ENCODE measurements around the gene LY6G6C. TPM values are rescaled to one million over a fixed set of nuclear protein-coding genes. Genes with fewer than 3 reads are reported as not detected.

The LY6G6C gene
- total and polyA plus RNA-seq, 2 of the 13 experiments (the other 11 are each of a cell fraction or from before 2014, with no cell fraction given), result 0.15 TPM; not detected in 1

DNA sequence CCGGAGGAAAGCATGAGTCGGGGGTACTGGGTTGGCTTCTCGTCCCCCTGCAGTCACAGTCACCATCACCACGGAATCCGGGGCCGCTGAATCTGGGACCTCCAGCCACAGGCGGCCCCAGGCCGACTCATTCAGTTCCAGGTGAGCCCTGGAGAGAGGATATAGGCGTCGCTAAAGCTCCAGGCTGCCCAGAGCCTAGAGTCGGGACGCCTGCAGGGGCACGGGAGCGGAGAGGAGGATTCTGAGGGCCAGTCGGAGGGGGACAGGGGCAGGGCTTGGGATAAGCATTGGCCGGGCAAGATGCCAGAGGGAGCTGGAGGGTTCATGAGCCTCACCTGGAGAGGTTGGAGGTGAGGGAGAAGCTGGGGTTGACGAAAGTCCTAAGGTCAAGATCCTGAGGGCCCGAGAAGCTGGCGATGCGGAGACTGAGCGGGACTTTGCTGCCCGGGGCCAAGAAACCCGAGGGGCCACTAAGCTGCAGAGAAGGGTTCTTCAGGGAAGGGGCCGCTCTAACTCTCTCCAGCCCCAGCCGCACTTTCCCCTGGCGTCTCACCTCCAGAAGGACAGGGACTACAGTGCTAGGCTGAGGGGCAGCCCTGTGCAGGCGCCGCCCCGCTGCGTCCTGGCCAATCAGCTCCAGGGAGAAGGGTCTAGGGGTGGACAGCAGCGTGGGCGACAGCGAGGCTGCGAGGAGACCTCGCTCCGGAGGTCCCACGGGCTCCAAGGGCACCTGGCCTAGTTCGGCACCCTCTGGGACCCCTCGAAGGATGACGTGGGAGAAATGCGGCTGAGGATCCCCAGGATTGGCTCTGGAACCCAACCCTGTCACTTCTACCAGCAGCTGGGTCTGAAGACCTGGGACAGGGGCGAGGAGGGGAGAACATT, 44.6 kb upstream of the LY6G6C start (continued):
- TF ChIP-seq, protein P1, sequence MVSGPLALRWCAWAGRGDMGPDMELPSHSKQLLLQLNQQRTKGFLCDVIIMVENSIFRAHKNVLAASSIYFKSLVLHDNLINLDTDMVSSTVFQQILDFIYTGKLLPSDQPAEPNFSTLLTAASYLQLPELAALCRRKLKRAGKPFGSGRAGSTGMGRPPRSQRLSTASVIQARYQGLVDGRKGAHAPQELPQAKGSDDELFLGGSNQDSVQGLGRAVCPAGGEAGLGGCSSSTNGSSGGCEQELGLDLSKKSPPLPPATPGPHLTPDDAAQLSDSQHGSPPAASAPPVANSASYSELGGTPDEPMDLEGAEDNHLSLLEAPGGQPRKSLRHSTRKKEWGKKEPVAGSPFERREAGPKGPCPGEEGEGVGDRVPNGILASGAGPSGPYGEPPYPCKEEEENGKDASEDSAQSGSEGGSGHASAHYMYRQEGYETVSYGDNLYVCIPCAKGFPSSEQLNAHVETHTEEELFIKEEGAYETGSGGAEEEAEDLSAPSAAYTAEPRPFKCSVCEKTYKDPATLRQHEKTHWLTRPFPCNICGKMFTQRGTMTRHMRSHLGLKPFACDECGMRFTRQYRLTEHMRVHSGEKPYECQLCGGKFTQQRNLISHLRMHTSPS (CRISPR knock-in tag; IDR thresholded peaks at IDR 0.05; ENCODE audit: low read depth), result peak; percentile 72
- TF ChIP-seq AHR (CRISPR knock-in tag; IDR thresholded peaks at IDR 0.05) (0 out of 2 replicates have a peak, but pooled peaks have one; percentile 10), ZKSCAN5 (CRISPR knock-in tag; IDR thresholded peaks at IDR 0.05) (peak; percentile 98), ZNF296 (CRISPR knock-in tag; conservative IDR thresholded peaks at IDR 0.05) (no peak), ZNF501 (CRISPR knock-in tag; IDR thresholded peaks at IDR 0.05) (peak; percentile 90), NFYB (CRISPR knock-in tag; IDR thresholded peaks at IDR 0.05) (peak; percentile 71), MAF1 (CRISPR knock-in tag; IDR thresholded peaks at IDR 0.05; ENCODE audit: borderline replicate concordance) (no peak), SP4 (CRISPR knock-in tag; IDR thresholded peaks at IDR 0.05) (peak; percentile 80; the same call in 1 of the 2 replicates), MXD4 (CRISPR knock-in tag; IDR thresholded peaks at IDR 0.05) (peak; percentile 82), GABPB1 (CRISPR knock-in tag; IDR thresholded peaks at IDR 0.05) (peak; percentile 54; the same call in 1 of the 2 replicates), ZNF589 (CRISPR knock-in tag; conservative IDR thresholded peaks at IDR 0.05) (0 out of 2 replicates have a peak, but pooled peaks have one; percentile 21)
- TF ChIP-seq, protein P2, sequence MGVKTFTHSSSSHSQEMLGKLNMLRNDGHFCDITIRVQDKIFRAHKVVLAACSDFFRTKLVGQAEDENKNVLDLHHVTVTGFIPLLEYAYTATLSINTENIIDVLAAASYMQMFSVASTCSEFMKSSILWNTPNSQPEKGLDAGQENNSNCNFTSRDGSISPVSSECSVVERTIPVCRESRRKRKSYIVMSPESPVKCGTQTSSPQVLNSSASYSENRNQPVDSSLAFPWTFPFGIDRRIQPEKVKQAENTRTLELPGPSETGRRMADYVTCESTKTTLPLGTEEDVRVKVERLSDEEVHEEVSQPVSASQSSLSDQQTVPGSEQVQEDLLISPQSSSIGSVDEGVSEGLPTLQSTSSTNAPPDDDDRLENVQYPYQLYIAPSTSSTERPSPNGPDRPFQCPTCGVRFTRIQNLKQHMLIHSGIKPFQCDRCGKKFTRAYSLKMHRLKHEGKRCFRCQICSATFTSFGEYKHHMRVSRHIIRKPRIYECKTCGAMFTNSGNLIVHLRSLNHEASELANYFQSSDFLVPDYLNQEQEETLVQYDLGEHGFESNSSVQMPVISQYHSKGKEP (CRISPR knock-in tag; IDR thresholded peaks at IDR 0.05), result 0 out of 2 replicates have a peak, but pooled peaks have one; percentile 39
- TF ChIP-seq, protein P3, sequence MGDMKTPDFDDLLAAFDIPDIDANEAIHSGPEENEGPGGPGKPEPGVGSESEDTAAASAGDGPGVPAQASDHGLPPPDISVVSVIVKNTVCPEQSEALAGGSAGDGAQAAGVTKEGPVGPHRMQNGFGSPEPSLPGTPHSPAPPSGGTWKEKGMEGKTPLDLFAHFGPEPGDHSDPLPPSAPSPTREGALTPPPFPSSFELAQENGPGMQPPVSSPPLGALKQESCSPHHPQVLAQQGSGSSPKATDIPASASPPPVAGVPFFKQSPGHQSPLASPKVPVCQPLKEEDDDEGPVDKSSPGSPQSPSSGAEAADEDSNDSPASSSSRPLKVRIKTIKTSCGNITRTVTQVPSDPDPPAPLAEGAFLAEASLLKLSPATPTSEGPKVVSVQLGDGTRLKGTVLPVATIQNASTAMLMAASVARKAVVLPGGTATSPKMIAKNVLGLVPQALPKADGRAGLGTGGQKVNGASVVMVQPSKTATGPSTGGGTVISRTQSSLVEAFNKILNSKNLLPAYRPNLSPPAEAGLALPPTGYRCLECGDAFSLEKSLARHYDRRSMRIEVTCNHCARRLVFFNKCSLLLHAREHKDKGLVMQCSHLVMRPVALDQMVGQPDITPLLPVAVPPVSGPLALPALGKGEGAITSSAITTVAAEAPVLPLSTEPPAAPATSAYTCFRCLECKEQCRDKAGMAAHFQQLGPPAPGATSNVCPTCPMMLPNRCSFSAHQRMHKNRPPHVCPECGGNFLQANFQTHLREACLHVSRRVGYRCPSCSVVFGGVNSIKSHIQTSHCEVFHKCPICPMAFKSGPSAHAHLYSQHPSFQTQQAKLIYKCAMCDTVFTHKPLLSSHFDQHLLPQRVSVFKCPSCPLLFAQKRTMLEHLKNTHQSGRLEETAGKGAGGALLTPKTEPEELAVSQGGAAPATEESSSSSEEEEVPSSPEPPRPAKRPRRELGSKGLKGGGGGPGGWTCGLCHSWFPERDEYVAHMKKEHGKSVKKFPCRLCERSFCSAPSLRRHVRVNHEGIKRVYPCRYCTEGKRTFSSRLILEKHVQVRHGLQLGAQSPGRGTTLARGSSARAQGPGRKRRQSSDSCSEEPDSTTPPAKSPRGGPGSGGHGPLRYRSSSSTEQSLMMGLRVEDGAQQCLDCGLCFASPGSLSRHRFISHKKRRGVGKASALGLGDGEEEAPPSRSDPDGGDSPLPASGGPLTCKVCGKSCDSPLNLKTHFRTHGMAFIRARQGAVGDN (CRISPR knock-in tag; IDR thresholded peaks at IDR 0.05), result peak; percentile 97
- TF ChIP-seq, protein P4, sequence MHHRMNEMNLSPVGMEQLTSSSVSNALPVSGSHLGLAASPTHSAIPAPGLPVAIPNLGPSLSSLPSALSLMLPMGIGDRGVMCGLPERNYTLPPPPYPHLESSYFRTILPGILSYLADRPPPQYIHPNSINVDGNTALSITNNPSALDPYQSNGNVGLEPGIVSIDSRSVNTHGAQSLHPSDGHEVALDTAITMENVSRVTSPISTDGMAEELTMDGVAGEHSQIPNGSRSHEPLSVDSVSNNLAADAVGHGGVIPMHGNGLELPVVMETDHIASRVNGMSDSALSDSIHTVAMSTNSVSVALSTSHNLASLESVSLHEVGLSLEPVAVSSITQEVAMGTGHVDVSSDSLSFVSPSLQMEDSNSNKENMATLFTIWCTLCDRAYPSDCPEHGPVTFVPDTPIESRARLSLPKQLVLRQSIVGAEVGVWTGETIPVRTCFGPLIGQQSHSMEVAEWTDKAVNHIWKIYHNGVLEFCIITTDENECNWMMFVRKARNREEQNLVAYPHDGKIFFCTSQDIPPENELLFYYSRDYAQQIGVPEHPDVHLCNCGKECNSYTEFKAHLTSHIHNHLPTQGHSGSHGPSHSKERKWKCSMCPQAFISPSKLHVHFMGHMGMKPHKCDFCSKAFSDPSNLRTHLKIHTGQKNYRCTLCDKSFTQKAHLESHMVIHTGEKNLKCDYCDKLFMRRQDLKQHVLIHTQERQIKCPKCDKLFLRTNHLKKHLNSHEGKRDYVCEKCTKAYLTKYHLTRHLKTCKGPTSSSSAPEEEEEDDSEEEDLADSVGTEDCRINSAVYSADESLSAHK (CRISPR knock-in tag; IDR thresholded peaks at IDR 0.05; ENCODE audit: borderline replicate concordance), result no peak
- TF ChIP-seq, protein P5, sequence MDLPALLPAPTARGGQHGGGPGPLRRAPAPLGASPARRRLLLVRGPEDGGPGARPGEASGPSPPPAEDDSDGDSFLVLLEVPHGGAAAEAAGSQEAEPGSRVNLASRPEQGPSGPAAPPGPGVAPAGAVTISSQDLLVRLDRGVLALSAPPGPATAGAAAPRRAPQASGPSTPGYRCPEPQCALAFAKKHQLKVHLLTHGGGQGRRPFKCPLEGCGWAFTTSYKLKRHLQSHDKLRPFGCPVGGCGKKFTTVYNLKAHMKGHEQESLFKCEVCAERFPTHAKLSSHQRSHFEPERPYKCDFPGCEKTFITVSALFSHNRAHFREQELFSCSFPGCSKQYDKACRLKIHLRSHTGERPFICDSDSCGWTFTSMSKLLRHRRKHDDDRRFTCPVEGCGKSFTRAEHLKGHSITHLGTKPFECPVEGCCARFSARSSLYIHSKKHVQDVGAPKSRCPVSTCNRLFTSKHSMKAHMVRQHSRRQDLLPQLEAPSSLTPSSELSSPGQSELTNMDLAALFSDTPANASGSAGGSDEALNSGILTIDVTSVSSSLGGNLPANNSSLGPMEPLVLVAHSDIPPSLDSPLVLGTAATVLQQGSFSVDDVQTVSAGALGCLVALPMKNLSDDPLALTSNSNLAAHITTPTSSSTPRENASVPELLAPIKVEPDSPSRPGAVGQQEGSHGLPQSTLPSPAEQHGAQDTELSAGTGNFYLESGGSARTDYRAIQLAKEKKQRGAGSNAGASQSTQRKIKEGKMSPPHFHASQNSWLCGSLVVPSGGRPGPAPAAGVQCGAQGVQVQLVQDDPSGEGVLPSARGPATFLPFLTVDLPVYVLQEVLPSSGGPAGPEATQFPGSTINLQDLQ (CRISPR knock-in tag; IDR thresholded peaks at IDR 0.05), result no peak

Data from HepG2 (cell line).